T1000 (cell line): ENCODE results near the gene CHST11.

Experiments used
- DNase-seq: peaks from one replicate; lab custom pipeline; 2025; ENCODE audit warnings: mixed read lengths; lab: John Stamatoyannopoulos, UW

The CHST11 gene

DNA sequence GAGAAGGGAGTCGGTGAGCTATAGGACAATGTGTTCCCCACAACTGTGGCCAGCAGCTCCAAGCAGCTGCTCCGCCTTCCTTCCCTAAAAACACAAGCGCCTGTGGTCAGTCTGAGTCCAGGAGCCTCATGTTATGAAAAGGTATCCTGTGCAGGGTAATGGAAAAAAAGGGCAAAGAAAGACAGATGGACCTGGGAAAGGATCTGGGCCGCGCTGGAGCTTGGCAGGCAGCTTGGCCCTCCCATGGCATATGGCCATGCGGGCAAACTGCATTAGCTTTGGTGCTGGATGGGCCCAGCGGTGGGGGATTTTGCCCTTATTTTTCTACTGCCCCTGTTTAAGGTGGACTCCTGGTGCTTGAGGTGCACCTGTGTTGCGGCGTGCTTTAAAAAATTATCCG is 23.7 kb upstream of the CHST11 start:
- no peak for DNase-seq

DNA sequence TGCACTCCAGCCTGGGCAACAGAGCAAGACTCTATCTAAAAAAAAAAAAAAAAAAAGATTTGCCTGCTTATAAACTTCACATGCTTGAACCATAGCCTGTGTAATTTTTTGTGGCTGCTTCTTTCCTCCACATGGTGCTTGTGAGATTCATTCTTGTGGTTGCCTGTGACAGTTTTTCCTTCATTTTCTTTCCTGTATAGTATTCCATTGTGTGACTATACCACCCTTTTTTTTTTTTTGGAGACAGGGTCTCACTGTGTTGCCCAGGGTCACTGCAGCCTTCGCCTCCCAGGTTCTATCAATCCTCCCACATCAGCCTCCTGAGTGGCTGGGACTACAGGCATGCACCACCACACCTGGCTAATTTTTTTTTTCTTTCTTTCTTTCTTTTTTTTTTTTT is 22.6 kb upstream of the CHST11 start:
- no peak for DNase-seq

DNA sequence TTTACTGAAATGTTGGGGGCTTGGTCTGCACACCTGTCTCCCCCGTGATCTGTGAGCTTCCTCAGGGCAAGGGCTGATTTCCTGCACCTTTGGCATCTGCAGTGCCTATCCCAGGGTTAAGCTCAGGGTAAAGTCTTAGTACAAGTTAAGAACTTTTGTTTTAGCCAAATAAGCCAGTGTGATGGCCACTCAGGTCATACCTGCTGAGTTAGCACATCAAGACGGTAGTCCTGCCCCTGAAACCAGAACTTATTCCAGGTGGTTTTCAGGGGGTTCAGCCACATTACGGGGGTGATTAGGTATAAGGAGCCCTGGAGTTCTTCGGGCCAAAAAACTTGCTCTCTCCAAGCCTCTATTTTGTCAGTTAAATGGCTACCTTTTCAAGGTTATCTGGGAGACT is 21.6 kb upstream of the CHST11 start:
- no peak for DNase-seq

DNA sequence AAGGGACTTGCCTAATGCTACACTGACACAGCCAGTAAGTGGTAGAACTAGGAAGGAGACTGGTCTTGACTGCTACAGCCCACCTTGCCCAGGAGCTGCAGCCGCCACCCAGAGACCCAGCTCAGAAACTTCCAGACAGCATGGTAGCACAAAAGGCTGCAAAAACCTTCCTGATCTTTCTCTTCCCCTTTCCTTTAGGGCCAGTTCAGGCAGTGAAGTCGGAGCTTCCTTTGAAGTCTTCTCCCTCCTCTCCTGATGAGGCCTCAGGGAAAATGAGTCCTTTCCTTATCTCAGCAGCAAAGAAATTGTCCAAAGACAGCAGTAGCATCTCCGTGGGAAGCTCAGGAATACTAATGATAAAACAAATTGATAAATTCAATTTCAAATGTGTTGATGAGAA is 21.0 kb upstream of the CHST11 start:
- no peak for DNase-seq

DNA sequence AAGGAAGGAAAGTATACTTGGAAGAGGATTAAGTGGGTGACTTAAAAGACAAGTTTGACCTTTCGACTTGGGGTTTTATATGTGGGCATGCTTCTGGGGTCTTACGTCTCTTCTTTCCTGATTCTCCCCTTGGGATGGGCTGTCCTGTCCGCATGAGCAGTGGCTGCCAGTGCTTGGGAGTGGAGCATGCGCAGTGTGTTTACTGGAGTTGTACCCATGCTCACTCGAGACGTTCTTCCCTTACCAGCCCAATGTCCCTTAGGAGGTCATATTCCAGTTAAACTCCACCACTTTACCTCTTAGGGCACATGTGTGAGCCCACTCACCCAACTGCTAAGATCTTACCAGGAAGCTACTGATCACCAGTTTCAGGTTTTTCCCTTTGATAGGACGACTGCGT is 20.0 kb upstream of the CHST11 start:
- no peak for DNase-seq

DNA sequence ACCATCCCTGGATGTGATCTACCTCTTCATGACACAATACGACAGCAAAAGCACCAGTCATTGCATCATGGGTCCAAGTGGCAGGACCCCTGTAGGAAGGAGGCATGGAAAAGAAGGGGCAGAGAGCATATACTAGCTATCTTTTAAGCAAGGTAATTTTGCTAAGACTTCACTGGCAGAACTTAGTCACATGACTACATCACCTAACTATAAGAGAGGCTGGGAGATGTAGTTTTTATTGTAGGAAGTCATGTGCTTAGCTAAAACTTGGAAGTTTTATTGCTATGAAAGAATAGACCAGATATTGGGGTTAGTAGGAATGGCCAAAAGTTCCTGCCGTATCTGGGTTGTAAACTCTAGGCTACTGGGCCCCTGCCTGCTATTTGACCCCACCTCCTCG is 18.6 kb upstream of the CHST11 start:
- no peak for DNase-seq

DNA sequence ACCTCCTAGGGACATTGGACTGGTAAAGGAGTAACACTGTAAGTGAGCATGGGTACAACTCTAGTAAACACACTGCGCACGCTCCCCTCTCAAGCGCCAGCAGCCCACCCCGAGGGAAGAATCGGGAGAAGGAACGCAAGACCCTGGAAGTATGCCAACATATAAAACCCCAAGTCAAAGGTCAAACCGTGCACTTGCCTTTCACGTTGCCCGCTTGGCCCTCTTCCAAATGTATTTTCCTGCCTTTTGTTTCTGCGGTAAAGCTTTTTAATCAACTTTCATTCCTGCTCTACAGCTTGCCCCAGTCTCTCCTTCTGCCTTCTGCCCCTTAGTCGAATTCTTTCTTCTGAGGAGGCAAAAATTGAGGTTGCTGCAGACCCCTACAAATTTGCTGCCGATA is 17.6 kb upstream of the CHST11 start:
- no peak for DNase-seq

DNA sequence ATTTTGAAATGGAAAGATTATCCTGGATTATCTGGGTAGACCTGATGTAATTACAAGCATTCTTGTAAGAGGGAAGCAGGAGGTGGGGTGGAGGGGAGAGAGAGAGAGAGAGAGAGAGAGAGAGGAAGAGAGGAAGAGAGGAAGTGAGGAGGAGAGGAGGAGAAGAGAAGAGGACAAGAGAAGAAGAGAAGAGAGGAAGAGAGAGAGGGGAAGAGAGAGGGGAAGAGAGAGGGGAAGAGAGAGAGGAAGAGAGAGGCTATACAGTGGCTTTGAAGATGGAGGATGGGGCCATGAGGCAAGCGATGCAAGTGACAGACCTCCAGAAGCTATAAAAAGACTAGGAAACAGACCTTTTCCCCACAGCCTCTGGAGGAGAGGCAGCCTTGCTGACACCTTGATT is 13.7 kb upstream of the CHST11 start:
- no peak for DNase-seq

DNA sequence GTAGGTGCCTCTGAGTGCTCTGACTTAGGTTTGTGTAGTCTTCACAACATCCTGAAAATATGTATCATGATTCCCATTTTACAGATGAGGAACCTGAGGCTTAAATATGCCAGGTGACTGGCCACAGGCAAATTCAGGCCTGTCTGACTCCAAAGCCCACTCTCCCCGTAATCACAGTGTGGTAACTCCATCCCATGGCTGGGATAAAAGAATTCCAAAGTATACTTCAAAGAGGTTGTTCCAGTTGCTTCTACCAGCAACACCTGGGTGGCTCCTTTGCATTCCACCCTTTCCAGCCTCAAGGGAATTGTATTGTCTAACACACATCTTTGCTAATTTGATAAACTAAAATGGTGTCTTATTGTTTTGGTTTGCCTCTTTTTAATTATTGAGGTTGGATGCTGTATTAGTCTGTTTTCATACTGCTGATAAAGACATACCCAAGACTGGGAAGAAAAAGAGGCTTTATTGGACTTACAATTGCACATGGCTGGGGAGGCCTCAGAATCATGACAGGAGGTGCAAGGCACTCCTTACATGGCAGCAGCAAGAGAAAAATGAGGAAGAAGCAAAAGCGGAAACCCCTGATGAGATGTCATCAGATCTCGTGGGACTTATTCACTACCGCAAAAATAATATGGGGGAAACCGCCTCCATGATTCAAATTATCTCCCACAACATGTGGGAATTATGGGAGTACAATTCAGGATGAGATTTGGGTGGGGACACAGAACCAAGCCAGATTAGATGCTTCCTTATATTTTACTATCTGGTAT is 9.9 kb upstream of the CHST11 start:
- DNase-seq = no peak

DNA sequence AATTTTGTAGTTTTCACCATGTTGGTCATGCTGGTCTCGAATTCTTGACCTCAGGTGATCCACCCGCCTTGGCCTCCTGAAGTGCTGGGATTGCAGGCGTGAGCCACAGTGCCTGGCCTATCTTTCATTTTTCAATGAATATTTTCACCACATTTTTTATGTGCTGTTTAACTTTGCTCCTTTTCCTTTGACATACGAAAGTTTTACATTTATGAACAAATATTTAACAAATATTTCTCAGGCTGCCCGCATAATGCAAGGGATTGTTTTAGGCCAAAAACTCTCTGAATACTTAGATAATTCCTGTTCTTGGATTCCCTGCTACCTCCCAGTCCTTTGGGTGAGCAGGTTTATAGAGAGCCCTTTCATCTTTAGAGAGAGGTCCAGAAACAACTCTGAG is 8.7 kb upstream of the CHST11 start:
- DNase-seq = no peak

DNA sequence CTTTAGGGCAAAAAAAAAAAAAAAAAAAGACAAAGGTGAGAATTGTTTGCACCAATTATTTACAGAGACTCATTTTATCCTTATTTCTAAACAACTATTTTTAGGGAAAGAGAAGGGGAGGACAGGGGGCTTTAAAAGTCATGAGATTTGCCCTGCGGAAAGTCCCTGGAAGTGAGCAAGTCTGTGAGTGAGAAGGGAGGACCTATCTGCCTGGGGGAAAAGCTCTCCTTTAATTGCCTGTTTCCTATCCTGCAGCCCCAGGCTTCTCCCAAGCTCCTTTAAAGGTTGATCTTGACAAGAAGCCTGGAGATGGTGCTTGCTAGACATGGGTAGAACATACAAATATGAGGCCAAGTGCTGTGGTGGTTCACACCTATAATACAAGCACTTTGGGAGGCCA is 8.3 kb upstream of the CHST11 start:
- no peak for DNase-seq

DNA sequence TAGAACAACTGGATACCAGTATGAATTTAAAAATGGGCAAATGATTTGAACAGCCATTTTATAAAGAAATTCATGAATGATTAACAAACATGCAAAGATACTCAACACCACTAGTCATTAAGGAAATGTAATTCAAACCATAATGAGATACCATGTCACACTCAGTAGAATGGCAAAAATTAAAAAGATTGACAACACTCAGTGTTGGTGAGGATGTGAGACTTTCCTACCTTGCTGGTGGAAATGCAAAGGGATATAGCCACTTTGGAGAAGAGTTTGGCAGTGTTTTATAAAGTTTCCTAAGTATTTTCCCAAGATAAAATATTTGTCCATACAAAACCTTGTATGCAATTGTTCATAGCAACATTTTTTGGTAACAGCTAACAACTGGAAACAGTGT is 6.0 kb upstream of the CHST11 start:
- no peak for DNase-seq

DNA sequence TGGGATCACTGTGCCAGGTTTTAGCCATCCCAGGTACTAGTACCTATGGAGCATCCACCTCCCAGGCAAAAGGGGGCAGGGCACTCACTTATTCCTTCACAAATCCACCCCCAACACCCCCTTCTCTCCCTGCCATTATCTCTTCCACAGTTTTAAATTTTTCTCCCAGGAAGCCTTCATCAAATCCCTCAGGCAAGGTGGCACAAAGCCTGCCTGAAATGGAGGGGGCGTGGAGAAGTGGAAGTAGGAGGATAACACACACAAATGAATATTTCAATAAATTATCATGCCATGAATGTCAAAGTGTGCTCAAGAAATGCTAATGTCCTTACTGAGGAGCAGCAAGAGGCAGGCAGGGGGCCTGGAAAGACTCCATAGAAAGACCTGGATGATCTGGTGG is 4.7 kb upstream of the CHST11 start:
- DNase-seq = no peak

DNA sequence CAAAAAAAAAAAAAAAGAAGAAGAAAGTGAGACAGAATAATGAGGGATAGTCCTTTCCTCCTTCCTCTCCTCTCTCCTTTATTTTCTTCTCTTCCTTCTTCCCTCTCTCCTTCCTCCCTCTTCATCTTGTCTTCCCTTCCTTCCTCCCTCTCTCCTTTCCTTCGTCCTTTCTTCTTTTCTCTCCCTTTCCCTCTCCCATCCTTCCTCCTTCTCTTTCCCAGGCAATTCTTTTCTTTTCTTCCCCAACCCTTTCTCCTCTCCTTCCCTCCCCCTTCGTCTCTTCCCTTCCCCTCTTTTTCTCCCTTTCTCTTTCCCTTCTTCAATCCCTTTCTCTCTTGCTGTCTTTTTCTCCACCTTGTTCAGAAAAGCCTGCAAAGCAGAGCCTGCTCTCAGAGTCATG is 3.6 kb upstream of the CHST11 start:
- no peak for DNase-seq

DNA sequence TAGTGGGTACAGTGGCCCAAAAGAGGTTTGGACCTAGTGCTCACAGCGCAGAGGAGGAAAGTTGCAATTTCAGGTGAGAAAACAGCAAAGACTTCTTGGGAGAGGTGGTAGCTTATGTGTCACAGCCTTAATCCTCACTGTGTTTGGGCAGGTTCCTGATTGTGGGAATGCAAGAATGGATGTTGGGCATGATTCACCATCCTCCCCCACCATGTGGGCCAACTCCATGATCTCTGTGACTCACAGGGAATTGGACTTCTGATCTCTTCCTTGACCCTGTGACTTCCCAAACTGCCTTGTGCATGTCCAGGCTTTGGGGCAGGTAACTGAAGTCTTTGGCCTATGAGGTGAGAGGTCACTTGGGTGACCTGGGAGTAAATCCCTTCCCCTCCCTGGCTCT is 1.8 kb upstream of the CHST11 start:
- DNase-seq = peak; percentile 6

DNA sequence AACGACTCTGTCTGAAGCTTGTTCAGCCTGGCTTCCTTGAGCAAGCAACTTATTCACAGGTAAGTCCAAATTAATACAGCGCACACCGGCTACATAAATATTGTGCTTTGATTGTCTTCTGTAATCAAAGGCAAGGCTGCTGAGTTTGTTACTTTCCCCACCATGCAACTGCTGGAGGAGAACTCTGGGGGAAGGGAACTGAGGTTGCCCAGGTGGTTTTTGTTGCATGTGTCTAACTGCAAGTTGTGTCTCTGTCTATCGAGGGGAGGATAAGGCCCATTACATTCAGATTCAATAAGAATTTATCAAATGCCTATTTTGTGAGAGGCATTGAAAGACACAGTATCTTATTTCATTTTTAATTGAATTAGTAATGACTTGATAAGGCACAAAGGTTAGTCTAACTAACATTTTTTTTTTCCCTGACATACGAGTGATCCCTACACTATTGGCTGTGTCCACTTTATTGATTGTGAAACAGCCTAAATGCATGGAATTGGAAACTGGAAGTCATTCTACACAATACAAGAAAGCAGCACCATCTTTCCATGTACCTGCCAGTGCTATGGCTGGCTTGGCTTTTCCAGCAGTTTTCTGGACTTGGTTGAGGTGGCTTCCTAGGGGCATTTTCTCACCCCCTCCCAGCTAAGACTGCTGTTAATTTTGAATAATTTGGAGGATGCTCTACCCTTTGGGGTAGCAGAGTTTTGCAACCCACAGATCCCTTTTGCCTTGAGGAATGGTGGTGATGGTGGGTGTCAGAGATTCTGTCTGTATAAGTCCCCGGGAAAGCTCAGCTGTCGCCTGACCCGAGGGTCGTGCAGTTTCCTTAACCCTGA is 951 bp upstream of the CHST11 start:
- no peak for DNase-seq

DNA sequence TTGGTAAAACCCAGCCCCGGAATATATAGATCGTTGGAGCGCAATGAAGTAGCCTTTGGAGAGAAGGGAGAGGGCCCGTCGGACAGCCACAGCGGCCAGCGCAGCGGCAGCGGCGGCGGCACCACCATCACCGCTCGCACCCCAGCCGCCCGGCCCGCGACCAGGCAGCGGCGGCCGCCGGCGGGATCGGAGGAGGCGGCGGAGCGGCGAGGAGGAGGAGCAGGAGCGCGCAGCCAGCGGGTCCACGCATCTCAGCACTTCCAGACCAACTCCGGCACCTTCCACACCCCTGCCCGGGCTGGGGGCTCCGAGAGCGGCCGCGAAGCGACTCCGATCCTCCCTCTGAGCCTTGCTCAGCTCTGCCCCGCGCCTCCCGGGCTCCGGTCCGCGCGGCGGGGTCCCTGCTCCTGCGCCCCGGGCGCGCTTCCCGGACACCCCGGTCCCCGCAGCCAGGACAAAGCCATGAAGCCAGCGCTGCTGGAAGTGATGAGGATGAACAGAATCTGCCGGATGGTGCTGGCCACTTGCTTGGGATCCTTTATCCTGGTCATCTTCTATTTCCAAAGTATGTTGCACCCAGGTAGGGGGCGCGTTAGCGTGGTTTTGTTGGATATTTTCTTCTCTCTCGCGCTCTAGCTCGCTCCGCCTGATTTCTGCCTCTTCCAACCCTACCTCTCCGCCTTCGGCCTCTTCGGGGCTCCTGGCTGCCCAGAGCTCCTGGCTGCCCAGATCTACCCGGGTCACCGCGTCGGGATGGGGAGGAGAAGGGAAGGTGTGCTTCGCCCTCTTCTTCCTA is 400 bp downstream of the CHST11 start:
- peak; percentile 34 for DNase-seq

DNA sequence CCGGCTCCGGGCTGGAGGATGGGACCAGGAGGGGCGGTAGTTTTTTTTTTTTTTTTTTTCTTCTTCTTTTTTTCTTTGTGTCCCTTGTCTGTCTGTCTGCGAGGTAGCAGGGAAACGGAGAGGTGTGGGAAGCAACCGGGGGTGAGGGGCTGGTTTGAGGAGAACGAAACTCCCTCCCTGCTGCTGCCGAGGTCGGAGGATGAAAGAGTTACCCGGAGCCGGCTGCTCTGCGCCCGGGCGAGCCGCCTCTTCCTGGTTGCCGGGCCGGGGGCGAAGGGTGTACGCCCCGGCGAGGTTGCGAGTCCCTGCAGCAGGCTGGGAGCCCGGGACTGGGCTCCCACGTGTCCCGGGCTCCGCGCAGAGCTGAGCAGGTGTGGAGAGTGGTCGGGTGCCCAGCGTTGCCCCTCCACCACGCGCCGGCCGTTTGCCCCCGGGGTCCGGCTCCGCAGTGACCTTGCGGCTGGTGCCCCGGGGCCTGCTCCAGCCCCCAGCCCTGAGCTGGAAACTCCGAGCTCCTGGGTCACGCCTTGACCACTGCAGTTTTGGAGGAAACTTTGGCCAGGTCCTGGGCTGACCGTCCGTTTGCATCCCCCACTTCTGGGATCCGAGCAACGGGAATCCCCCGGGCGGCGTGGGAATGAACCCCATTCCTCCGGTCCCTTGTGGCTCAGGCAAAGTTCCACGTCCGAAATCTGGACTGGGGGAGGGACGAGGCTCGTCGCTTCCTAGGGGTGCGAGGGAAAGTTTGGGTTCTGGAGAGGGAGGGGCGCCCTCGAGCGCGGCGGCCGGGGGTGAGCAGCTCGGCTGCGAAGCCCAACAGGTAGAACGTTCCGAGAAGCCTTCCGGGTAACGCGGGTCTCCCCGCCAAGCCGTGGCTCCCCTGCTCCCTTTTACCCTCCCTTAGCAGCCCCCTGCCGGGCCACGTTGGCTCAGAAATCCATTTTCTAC is 1.3 kb downstream of the CHST11 start:
- no peak for DNase-seq

DNA sequence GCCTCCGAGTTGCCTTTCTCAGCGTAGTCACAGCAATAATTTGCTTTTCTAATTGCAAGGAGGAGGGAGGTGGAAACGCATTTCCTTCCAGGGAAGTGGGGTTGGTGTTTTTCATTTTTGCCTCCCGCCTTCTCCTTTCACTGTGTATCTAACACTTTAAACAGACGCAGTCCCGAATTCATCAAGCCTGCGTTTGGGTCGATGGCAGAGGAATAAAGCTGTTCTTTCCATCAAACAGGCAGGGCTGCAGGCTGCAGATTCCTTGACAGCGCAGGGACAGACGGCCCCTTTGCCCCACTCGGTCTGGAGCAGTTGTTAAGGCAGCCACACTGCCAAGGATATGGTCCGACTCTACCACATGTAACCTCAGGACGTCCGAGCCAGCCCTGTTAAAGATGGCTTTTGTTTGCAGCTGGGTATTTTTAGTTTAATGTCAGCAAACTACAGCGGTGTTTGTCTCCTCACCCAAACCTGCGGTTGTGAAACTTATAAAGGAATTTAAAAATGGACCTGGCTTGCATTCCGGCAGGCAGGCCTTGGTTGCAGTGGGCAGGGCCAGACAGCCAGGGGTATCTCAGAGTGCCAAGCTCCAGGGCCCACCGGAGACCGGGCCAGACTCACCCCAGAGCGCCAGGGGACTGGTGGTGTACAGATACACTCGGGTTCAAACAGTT is 2.1 kb downstream of the CHST11 start:
- no peak for DNase-seq

DNA sequence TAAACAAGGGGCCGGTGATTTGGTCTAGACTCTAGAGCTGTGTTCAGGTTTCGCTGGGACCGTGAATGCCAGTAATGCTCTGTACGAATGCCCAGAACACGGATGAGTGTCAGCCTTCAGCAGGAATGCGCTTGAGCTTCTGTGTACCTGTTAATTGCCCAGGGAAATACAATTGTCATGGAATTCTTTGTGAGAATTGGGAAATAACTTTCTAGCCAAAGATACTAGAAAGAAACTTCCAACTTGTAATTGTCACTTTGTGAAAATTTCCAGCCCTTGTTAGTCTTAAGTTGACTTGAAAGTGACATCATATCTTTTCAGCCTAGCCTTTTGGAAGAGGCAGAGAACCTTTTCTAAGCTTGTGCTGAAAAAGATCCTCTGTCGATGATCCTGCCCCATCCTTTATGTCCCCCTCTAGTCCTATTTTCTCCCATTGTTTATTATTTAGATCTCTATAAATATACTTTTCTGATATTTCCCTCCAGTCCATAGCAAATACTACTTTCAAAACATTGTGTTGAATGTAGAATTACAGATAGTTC is 2.7 kb downstream of the CHST11 start:
- DNase-seq = no peak
